ENCODE measurements around the gene FBF1. TPM values are rescaled to one million over a fixed set of nuclear protein-coding genes. Genes with fewer than 3 reads are reported as not detected.

FBF1 gene
- total RNA-seq, 1 donor from 2014 or later: 2.8 TPM

DNA sequence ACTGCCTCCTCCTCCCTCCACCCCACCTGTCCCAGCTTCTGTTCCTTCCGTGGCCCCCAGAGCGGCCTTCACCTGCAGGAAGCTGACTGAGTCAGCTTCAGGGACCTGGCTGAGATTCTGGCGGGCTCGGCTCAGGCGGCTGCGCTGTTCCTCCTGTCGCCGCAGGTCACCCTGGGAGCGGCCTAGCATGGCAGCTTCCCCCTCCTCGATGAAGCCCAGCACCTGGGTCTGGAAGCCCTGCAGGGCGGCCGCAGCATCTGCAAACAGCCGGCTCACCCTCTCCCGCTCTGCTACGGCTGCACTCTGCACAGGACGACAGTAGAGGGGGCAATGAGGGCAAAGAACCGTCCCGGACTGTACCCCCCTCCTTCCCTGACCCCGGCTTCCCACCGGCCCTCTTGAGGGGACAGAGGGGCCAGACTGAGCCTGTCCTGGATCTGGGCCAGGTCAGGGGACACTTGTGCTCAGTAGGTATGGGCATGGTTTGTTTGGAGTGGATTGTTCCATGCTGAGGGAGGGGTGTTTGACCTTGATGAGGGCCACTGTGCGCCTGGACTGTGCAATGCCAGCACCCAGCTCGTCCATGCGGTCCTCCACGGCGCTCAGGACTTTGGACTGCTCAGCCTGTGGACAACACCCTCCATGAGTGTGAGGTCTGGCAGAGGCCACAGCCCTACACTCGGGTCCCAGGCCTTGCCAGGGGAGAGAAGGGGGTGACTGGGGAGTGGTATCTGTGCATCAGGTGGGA is 64.5 kb downstream of the FBF1 start:
- peak overlapping the region; percentile 86 for H3K4me3 ChIP-seq
- H3K4me1 ChIP-seq: peaks cover 78% of the 10 kb centered on the region
- intact Hi-C loops (cut with micrococcal nuclease): no loop called here
- no peaks in the 10 kb centered on the region for H3K9me3 ChIP-seq (replicated peaks)
- H3K27ac ChIP-seq (replicated peaks): peak overlapping the region; percentile 96
- TF ChIP-seq, protein P1, sequence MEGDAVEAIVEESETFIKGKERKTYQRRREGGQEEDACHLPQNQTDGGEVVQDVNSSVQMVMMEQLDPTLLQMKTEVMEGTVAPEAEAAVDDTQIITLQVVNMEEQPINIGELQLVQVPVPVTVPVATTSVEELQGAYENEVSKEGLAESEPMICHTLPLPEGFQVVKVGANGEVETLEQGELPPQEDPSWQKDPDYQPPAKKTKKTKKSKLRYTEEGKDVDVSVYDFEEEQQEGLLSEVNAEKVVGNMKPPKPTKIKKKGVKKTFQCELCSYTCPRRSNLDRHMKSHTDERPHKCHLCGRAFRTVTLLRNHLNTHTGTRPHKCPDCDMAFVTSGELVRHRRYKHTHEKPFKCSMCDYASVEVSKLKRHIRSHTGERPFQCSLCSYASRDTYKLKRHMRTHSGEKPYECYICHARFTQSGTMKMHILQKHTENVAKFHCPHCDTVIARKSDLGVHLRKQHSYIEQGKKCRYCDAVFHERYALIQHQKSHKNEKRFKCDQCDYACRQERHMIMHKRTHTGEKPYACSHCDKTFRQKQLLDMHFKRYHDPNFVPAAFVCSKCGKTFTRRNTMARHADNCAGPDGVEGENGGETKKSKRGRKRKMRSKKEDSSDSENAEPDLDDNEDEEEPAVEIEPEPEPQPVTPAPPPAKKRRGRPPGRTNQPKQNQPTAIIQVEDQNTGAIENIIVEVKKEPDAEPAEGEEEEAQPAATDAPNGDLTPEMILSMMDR (IDR thresholded peaks at IDR 0.05; ENCODE audit: borderline replicate concordance): peak; percentile 10
- no peaks in the 10 kb centered on the region for H3K27me3 ChIP-seq (ENCODE audit: low read depth)
- H3K36me3 ChIP-seq: peaks cover 28% of the 10 kb centered on the region
- DNase-seq: peak; percentile 51

DNA sequence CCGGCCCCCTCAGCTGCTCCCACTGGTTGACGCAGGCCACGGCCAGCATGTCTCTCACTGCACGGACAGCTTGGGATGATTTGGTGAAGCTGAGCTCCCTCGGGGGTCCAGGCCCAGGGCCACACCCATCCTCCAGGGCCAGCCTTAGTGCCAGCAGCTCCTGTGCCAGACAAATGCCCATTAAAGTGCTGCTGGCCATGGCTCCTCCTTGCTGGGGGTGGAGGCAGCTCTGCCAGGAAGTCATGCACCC is 65.0 kb downstream of the FBF1 start:
- Histone ChIP-seq H3K27me3 (ENCODE audit: low read depth) (no peaks in the 10 kb centered on the region), H3K36me3 (peaks cover 28% of the 10 kb centered on the region), H3K4me3 (peak overlapping the region; percentile 86), H3K4me1 (peaks cover 81% of the 10 kb centered on the region), H3K27ac (replicated peaks) (peak overlapping the region; percentile 96), H3K9me3 (replicated peaks) (no peaks in the 10 kb centered on the region)
- TF ChIP-seq, protein P1 (IDR thresholded peaks at IDR 0.05; ENCODE audit: borderline replicate concordance): no peak
- intact Hi-C loops (cut with micrococcal nuclease): no loop called here
- no peak for DNase-seq

DNA sequence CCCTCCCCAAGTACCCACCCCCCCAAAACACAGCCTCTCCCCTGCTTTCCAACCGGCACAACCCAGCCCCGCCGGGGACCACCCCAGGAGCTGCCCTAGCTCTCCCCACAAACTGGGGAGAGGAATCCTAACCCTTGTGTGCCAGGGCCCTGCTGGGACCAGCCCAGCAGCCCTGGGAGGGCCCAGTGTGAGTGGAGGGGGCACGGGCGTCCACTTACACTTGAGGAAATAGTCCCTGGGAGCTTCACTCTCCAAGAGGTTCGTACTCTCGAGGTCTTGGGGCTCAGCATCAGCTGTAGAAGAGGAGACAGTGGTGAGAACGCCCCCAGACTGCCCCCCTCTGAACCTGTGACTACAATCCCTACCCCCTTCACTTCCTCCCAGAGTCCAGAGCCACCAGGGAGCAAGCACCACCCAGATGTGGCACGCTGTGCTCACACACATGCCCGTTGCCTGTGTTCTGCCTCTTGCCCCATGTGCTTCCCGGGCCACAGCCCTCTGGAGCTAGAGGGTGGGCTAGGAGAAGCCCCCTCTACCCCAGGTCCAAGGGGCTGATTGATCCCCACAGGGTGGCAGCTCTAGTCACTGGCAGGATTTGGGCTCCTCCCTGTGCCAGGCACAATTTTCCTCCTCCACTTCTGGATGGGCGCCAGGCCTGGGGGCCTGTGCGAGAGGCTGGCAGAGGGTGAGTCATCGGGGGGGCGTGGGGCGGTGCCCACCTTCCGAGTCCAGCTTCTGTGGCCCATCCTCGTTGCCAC is 65.5 kb downstream of the FBF1 start:
- DNase-seq: no peak
- Histone ChIP-seq H3K4me3 (peak overlapping the region; percentile 86), H3K27me3 (ENCODE audit: low read depth) (no peaks in the 10 kb centered on the region), H3K27ac (replicated peaks) (peak overlapping the region; percentile 96), H3K4me1 (peaks cover 86% of the 10 kb centered on the region), H3K36me3 (peaks cover 28% of the 10 kb centered on the region), H3K9me3 (replicated peaks) (no peaks in the 10 kb centered on the region)
- intact Hi-C loops (cut with micrococcal nuclease): no loop called here
- TF ChIP-seq, protein P1 (IDR thresholded peaks at IDR 0.05; ENCODE audit: borderline replicate concordance): no peak

DNA sequence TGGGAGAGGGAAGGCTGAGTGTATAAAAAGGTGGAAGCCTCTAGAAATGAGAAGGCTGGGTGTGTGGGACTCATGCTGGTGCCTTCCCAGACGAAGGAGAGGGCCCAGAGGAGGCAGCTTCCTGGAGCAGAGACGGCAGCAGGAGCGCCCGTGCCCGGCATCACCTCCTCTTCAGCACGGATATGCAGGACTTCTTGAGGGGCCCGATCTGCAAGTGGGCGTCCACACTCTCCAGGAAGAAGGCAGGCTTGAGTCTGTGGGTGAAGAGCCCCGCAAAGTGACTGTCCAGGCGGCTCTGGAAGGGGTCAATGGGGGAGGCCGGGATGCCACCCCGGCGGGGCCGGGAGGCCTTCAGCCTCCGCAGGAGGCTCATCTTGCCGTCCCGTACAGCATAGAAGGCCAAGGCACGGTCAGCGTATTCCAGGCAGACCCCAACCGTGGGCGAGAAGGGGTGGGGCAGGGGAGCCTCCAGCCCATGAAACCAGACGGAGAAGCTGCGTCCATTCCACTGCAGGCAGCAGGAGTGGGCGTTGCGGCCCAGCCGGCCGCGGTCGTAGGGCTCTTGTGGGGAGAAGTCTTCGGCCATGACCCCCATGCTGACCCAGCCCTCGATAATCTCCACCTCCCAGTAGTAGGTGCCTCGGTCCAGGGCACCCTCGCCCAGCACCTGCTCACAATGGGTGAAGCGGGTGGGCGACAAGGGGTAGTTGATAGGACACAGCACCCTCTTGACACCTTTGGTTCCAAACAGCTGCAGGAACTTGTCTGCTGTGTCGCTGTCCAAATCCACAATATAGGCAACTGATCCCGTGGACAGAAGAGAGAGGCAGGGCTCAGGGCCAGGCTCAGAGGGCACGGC is 66.3 kb downstream of the FBF1 start:
- TF ChIP-seq, protein P1 (IDR thresholded peaks at IDR 0.05; ENCODE audit: borderline replicate concordance): no peak
- H3K36me3 ChIP-seq: peaks cover 28% of the 10 kb centered on the region
- H3K27ac ChIP-seq (replicated peaks): peak overlapping the region; percentile 96
- peaks cover 92% of the 10 kb centered on the region for H3K4me1 ChIP-seq
- intact Hi-C loops (cut with micrococcal nuclease): no loop called here
- H3K4me3 ChIP-seq: no peak overlapping the region
- H3K27me3 ChIP-seq (ENCODE audit: low read depth): no peaks in the 10 kb centered on the region
- DNase-seq: no peak
- H3K9me3 ChIP-seq (replicated peaks): no peaks in the 10 kb centered on the region

DNA sequence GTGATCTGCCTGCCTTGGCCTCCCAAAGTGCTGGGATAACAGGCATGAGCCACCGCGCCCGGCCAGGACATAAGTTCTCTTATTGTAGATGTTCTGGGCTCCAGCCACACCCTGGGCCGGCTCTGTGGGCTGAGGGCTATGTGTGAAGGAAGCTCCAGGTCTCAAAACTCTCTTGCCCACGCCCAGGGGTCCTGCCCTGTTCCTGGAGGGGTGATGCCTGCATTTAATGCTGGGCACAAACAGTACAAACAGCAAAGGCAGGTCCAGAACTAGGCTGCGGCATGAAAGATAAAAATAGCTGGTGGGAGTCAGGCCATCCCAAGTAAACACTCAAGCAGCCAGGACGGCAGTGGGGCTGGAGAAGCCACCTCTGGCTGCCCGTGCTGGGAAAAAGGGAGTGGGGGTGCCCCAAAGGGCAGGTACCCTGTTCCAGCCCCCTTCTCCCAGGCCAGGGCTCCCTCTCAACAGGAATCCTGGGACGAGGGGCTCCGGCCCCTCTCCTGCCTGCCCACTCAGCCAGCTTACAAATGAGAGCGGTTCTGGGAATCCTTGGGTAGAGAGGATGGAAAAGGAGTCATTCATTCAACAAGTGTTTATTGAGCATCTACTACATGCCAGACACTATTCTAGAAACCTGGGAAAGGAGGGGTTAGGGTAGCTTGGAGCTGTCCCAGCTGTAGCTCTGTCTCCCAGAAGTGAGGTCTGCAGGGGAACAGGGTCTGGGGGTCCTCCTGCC is 67.1 kb downstream of the FBF1 start:
- no peak for DNase-seq
- peaks cover 95% of the 10 kb centered on the region for H3K4me1 ChIP-seq

More for the DNA sequence above, 67.1 kb downstream of the FBF1 start:
- peak overlapping the region; percentile 96 for H3K27ac ChIP-seq (replicated peaks)
- no peaks in the 10 kb centered on the region for H3K9me3 ChIP-seq (replicated peaks)
- no peak overlapping the region for H3K4me3 ChIP-seq
- TF ChIP-seq, protein P1 (IDR thresholded peaks at IDR 0.05; ENCODE audit: borderline replicate concordance): no peak
- peaks cover 28% of the 10 kb centered on the region for H3K36me3 ChIP-seq
- intact Hi-C loops (cut with micrococcal nuclease): no loop called here
- no peaks in the 10 kb centered on the region for H3K27me3 ChIP-seq (ENCODE audit: low read depth)
